Measurements from ENCODE around the gene ZBTB20. TPM values are rescaled to one million over a fixed set of nuclear protein-coding genes. Genes with fewer than 3 reads are reported as not detected.

The ZBTB20 gene
- polyA plus RNA-seq, 1 of the 3 experiments (the other 2 are of a cell fraction), result 0.43 TPM

DNA sequence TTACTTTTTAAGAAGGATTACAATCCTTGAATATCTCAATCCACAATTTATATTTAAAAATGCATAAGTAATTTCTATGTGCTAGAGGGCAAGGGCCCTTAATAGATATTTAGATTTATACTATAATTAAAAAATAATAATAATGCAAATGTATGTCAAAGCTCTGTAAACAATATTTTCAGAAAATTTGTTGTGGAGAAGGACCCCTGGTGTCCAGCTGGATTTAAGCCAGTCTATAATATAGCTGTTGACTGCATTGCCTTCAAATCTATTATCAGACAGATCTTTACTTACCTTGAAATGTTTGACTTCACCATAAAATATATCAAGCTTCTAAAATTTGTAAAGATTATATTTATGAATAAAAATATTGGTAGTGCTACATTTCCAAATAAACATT is 65.6 kb downstream of the ZBTB20 start:
- Histone ChIP-seq H3K9me2 (no peaks in the 10 kb centered on the region), H3F3A (replicated peaks; ENCODE audit: insufficient read depth) (no peaks in the 10 kb centered on the region), H3K4me2 (no peak overlapping the region), H4K20me1 (ENCODE audit: insufficient read depth) (no peaks in the 10 kb centered on the region), H3K36me3 (replicated peaks in 1 of 2; ENCODE audit: control insufficient read depth in 1 of 2, insufficient read depth in 2 of 2, low read length in 1 of 2) (peaks cover 0 to 4% of the 10 kb centered on the region in 2 experiments), H3K4me3 (ENCODE audit: low read depth in 2 of 2, low read length in 1 of 2) (no peak overlapping the region), H2AFZ (ENCODE audit: low read depth) (no peak overlapping the region), H3K9ac (no peak overlapping the region), H3K27me3 (ENCODE audit: insufficient read depth) (no peaks in the 10 kb centered on the region), H3K27ac (ENCODE audit: low read depth in 2 of 2, low read length in 1 of 2) (no peak overlapping the region), H3K9me3 (0 out of 2 replicates have a peak, but pooled peaks cover 1% of the 10 kb centered on the region), H3K79me2 (ENCODE audit: insufficient read depth) (no peaks in the 10 kb centered on the region), H3K4me1 (ENCODE audit: control insufficient read depth in 1 of 2, insufficient read depth in 2 of 2, low read depth in 1 of 2, low read length in 1 of 2) (peaks cover 0 to 5% of the 10 kb centered on the region in 2 experiments; a peak in 2 of 4 replicates)
- CTCF ChIA-PET, result interaction anchor here (0.6 to 6.5 kb wide), 12 partner anchors 10 to 698 kb away, joined by 3 to 41 read pairs (median 4); no protein-coding TSS in a partner anchor
- TF ChIP-seq RCOR1 (IDR thresholded peaks at IDR 0.05; ENCODE audit: low read length) (no peak), RFX5 (IDR thresholded peaks at IDR 0.05; ENCODE audit: low read length) (no peak), RAD21 (IDR thresholded peaks at IDR 0.05; ENCODE audit: low read length) (peak; percentile 54)
- TF ChIP-seq, protein P1, sequence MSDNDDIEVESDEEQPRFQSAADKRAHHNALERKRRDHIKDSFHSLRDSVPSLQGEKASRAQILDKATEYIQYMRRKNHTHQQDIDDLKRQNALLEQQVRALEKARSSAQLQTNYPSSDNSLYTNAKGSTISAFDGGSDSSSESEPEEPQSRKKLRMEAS (IDR thresholded peaks at IDR 0.05; ENCODE audit: low read depth), result no peak
- DNase-seq, result no peak
- POLR2A ChIA-PET, result no interaction called here

DNA sequence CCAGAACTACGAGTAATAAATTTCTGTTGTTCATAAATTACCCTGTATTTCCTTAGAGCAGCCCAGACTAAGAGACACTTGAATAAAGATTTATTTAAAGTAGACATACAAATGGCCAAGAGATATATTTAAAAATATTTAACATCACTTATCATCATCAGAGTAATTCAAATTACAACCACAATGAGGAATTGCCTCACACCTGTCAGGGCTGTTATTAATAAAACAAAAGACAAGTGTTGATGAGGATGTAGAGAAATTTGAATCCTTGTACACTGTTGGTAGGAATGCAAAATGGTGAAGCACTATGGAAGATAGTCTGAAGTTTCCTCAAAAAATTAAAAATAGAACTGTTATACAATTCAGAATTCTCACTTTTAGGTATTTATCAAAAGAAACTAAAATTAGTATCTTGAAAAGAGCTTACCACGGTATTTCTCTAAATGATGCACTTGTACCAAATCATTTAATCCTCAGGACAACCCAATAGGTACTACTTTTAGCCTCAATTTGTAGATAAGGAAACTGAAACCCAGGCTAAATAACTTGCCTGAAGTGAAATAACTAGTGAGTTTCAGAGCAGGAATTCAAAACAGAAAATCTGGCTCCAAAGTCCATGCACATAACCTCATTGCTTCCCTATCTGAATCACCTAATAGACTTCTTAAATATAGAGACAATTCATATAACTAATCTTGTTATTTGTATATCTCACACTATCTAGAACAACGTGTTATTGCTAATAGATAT is 69.4 kb downstream of the ZBTB20 start:
- Histone ChIP-seq H3K9me3 (0 out of 2 replicates have a peak, but pooled peaks cover 4% of the 10 kb centered on the region), H3K9ac (no peak overlapping the region), H3K27ac (ENCODE audit: low read depth in 2 of 2, low read length in 1 of 2) (no peak overlapping the region), H3K9me2 (no peaks in the 10 kb centered on the region), H3F3A (replicated peaks; ENCODE audit: insufficient read depth) (no peaks in the 10 kb centered on the region), H3K4me1 (ENCODE audit: control insufficient read depth in 1 of 2, insufficient read depth in 2 of 2, low read depth in 1 of 2, low read length in 1 of 2) (peaks cover 0 to 5% of the 10 kb centered on the region in 2 experiments; a peak in 2 of 4 replicates), H4K20me1 (ENCODE audit: insufficient read depth) (no peaks in the 10 kb centered on the region), H3K79me2 (ENCODE audit: insufficient read depth) (no peaks in the 10 kb centered on the region), H3K4me2 (no peak overlapping the region), H3K36me3 (replicated peaks in 1 of 2; ENCODE audit: control insufficient read depth in 1 of 2, insufficient read depth in 2 of 2, low read length in 1 of 2) (peaks cover 0 to 6% of the 10 kb centered on the region in 2 experiments), H3K4me3 (ENCODE audit: low read depth in 2 of 2, low read length in 1 of 2) (no peak overlapping the region), H2AFZ (ENCODE audit: low read depth) (no peak overlapping the region), H3K27me3 (ENCODE audit: insufficient read depth) (no peaks in the 10 kb centered on the region)
- ChIA-PET CTCF (interaction anchor here (6.5 kb wide), 1 partner anchor 14 kb away, joined by 41 read pairs; no protein-coding TSS in a partner anchor), POLR2A (no interaction called here)
- WGBS (ENCODE audit: low lambda C conversion rate), result 52% methylated on average over 3 of the region's 3 CpGs
- no peak for DNase-seq
- TF ChIP-seq FOSL2 (IDR thresholded peaks at IDR 0.05; ENCODE audit: borderline replicate concordance, low read depth), result no peak

DNA sequence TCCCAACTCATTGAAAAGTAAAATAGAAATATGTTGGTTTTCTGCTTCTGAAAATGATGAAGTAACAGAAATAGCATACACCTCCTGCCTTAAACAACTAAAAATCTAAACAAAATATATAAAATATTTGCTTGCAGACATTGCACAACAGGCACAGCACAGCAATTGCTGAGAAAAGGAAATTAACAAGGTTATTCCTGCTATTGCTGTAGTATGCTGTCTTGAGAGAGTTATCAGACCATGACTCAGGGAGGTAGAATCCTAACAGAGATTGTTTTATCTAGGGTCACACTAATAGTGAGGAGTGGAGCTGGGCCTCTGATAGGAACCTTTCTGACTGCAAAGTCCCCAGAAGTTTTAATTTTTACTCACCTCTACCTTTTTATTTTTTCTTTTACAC is 72.6 kb downstream of the ZBTB20 start:
- DNase-seq, result no peak
- peaks cover 0 to 15% of the 10 kb centered on the region in 2 experiments; a peak in 2 of 4 replicates for H3K4me1 ChIP-seq (ENCODE audit: control insufficient read depth in 1 of 2, insufficient read depth in 2 of 2, low read depth in 1 of 2, low read length in 1 of 2)
- no peaks in the 10 kb centered on the region for H3K27me3 ChIP-seq (ENCODE audit: insufficient read depth)
- H3K4me2 ChIP-seq, result no peak overlapping the region
- H3F3A ChIP-seq (replicated peaks; ENCODE audit: insufficient read depth), result no peaks in the 10 kb centered on the region
- POLR2A ChIA-PET, result no interaction called here
- H3K4me3 ChIP-seq (ENCODE audit: low read depth in 2 of 2, low read length in 1 of 2), result no peak overlapping the region
- 0 out of 2 replicates have a peak, but pooled peaks cover 7% of the 10 kb centered on the region for H3K9me3 ChIP-seq
- no peak overlapping the region for H3K27ac ChIP-seq (ENCODE audit: low read depth in 2 of 2, low read length in 1 of 2)
- CTCF ChIA-PET, result interaction anchor here (1.7 kb wide), 1 partner anchor 18 kb away, joined by 6 read pairs; no protein-coding TSS in a partner anchor
- no peaks in the 10 kb centered on the region for H3K9me2 ChIP-seq
- no peaks in the 10 kb centered on the region for H4K20me1 ChIP-seq (ENCODE audit: insufficient read depth)
- no peaks in the 10 kb centered on the region for H3K79me2 ChIP-seq (ENCODE audit: insufficient read depth)
- peaks cover 0 to 6% of the 10 kb centered on the region in 2 experiments for H3K36me3 ChIP-seq (replicated peaks in 1 of 2; ENCODE audit: control insufficient read depth in 1 of 2, insufficient read depth in 2 of 2, low read length in 1 of 2)
- H2AFZ ChIP-seq (ENCODE audit: low read depth), result no peak overlapping the region
- no peak overlapping the region for H3K9ac ChIP-seq
- TF ChIP-seq TAF1 (IDR thresholded peaks at IDR 0.05; ENCODE audit: borderline replicate concordance, low read depth, low read length) (no peak), JUND (IDR thresholded peaks at IDR 0.05) (no peak), SMC3 (IDR thresholded peaks at IDR 0.05; ENCODE audit: low read depth, low read length) (no peak), ELF1 (IDR thresholded peaks at IDR 0.05) (no peak), MXI1 (IDR thresholded peaks at IDR 0.05; ENCODE audit: low read depth, low read length) (no peak), GABPA (IDR thresholded peaks at IDR 0.05; ENCODE audit: low read depth) (no peak), RCOR1 (IDR thresholded peaks at IDR 0.05; ENCODE audit: low read length) (no peak), EZH2phosphoT487 (IDR thresholded peaks at IDR 0.05; ENCODE audit: borderline replicate concordance, low read depth) (no peak), YY1 (IDR thresholded peaks at IDR 0.05; ENCODE audit: low read depth) (no peak), POLR2AphosphoS5 (IDR thresholded peaks at IDR 0.05; ENCODE audit: low read depth, low read length) (no peak)
- TF ChIP-seq, protein P2, sequence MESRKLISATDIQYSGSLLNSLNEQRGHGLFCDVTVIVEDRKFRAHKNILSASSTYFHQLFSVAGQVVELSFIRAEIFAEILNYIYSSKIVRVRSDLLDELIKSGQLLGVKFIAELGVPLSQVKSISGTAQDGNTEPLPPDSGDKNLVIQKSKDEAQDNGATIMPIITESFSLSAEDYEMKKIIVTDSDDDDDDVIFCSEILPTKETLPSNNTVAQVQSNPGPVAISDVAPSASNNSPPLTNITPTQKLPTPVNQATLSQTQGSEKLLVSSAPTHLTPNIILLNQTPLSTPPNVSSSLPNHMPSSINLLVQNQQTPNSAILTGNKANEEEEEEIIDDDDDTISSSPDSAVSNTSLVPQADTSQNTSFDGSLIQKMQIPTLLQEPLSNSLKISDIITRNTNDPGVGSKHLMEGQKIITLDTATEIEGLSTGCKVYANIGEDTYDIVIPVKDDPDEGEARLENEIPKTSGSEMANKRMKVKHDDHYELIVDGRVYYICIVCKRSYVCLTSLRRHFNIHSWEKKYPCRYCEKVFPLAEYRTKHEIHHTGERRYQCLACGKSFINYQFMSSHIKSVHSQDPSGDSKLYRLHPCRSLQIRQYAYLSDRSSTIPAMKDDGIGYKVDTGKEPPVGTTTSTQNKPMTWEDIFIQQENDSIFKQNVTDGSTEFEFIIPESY (IDR thresholded peaks at IDR 0.05; ENCODE audit: borderline replicate concordance, low read depth), result no peak
- TF ChIP-seq, protein P1 (IDR thresholded peaks at IDR 0.05; ENCODE audit: low read depth), result no peak
- TF ChIP-seq, protein P3, sequence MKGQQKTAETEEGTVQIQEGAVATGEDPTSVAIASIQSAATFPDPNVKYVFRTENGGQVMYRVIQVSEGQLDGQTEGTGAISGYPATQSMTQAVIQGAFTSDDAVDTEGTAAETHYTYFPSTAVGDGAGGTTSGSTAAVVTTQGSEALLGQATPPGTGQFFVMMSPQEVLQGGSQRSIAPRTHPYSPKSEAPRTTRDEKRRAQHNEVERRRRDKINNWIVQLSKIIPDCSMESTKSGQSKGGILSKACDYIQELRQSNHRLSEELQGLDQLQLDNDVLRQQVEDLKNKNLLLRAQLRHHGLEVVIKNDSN (IDR thresholded peaks at IDR 0.05; ENCODE audit: borderline replicate concordance, low read depth), result no peak
- TF ChIP-seq, protein P4, sequence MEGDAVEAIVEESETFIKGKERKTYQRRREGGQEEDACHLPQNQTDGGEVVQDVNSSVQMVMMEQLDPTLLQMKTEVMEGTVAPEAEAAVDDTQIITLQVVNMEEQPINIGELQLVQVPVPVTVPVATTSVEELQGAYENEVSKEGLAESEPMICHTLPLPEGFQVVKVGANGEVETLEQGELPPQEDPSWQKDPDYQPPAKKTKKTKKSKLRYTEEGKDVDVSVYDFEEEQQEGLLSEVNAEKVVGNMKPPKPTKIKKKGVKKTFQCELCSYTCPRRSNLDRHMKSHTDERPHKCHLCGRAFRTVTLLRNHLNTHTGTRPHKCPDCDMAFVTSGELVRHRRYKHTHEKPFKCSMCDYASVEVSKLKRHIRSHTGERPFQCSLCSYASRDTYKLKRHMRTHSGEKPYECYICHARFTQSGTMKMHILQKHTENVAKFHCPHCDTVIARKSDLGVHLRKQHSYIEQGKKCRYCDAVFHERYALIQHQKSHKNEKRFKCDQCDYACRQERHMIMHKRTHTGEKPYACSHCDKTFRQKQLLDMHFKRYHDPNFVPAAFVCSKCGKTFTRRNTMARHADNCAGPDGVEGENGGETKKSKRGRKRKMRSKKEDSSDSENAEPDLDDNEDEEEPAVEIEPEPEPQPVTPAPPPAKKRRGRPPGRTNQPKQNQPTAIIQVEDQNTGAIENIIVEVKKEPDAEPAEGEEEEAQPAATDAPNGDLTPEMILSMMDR (IDR thresholded peaks at IDR 0.05), result no peak

Measured in SK-N-SH (cell line).